ENCODE measurements around the gene TSSK2.

Gene TSSK2

GRCh38 chr22:19176175-19176643, 45.1 kb downstream of the TSSK2 start:
- Histone ChIP-seq H3K4me1 (ENCODE audit: control insufficient read depth, insufficient read depth, low read length) (peaks cover 54% of the 10 kb centered on the region), H3K36me3 (ENCODE audit: insufficient read depth, low read length) (peaks cover 14% of the 10 kb centered on the region), H3K27me3 (ENCODE audit: control insufficient read depth, insufficient read depth, low read length) (no peaks in the 10 kb centered on the region), H3K4me3 (ENCODE audit: low read length) (no peak overlapping the region), H3K9me3 (replicated peaks; ENCODE audit: low read length) (no peaks in the 10 kb centered on the region), H3K4me2 (ENCODE audit: low read length) (peak overlapping the region; percentile 92), H3K9ac (ENCODE audit: low read depth, low read length) (no peak overlapping the region)

- Histone ChIP-seq H3K27me3 (ENCODE audit: control insufficient read depth, insufficient read depth, low read length) (no peaks in the 10 kb centered on the region), H3K36me3 (ENCODE audit: insufficient read depth, low read length) (peaks cover 14% of the 10 kb centered on the region), H3K4me2 (ENCODE audit: low read length) (peak overlapping the region; percentile 92), H3K4me1 (ENCODE audit: control insufficient read depth, insufficient read depth, low read length) (peaks cover 54% of the 10 kb centered on the region), H3K9ac (ENCODE audit: low read depth, low read length) (peak overlapping the region; percentile 87), H3K4me3 (ENCODE audit: low read length) (peak overlapping the region; percentile 96), H3K9me3 (replicated peaks; ENCODE audit: low read length) (no peaks in the 10 kb centered on the region)
Measured at GRCh38 chr22:19176732-19177131, 45.6 kb downstream of the TSSK2 start.

GRCh38 chr22:19177164-19178064, 46.3 kb downstream of the TSSK2 start:
- Histone ChIP-seq H3K4me1 (ENCODE audit: control insufficient read depth, insufficient read depth, low read length) (peaks cover 50% of the 10 kb centered on the region), H3K27me3 (ENCODE audit: control insufficient read depth, insufficient read depth, low read length) (no peaks in the 10 kb centered on the region), H3K9me3 (replicated peaks; ENCODE audit: low read length) (no peaks in the 10 kb centered on the region), H3K36me3 (ENCODE audit: insufficient read depth, low read length) (peaks cover 14% of the 10 kb centered on the region), H3K4me2 (ENCODE audit: low read length) (peak overlapping the region; percentile 92), H3K4me3 (ENCODE audit: low read length) (peak overlapping the region; percentile 96), H3K9ac (ENCODE audit: low read depth, low read length) (peak overlapping the region; percentile 87)

- Histone ChIP-seq H3K9me3 (replicated peaks; ENCODE audit: low read length) (no peaks in the 10 kb centered on the region), H3K27me3 (ENCODE audit: control insufficient read depth, insufficient read depth, low read length) (no peaks in the 10 kb centered on the region), H3K4me3 (ENCODE audit: low read length) (peak overlapping the region; percentile 96), H3K9ac (ENCODE audit: low read depth, low read length) (peak overlapping the region; percentile 87), H3K4me2 (ENCODE audit: low read length) (peak overlapping the region; percentile 92), H3K4me1 (ENCODE audit: control insufficient read depth, insufficient read depth, low read length) (peaks cover 42% of the 10 kb centered on the region), H3K36me3 (ENCODE audit: insufficient read depth, low read length) (peaks cover 14% of the 10 kb centered on the region)
Measured at GRCh38 chr22:19178065-19178656, 47.1 kb downstream of the TSSK2 start.

- Histone ChIP-seq H3K9me3 (replicated peaks; ENCODE audit: low read length) (no peaks in the 10 kb centered on the region), H3K4me2 (ENCODE audit: low read length) (peak within 1 kb of the TSS; percentile 92), H3K36me3 (ENCODE audit: insufficient read depth, low read length) (peaks cover 14% of the 10 kb centered on the region), H3K27me3 (ENCODE audit: control insufficient read depth, insufficient read depth, low read length) (no peaks in the 10 kb centered on the region), H3K9ac (ENCODE audit: low read depth, low read length) (peak within 1 kb of the TSS; percentile 87), H3K4me3 (ENCODE audit: low read length) (peak within 1 kb of the TSS; percentile 96), H3K4me1 (ENCODE audit: control insufficient read depth, insufficient read depth, low read length) (peaks cover 37% of the 10 kb centered on the region)
Measured at GRCh38 chr22:19178657-19179496, 47.8 kb downstream of the TSSK2 start, which contains the start of gene SLC25A1. TSS of gene SLC25A1 (minus strand) at chr22:19178736. CDS start at chr22:19178673, 63 bp downstream.

- peak overlapping the region; percentile 60 for H3K9ac ChIP-seq (ENCODE audit: low read depth, low read length)
Measured at GRCh38 chr22:19179497-19180048, 48.5 kb downstream of the TSSK2 start.

GRCh38 chr22:19180234-19180633, 49.1 kb downstream of the TSSK2 start:
- Histone ChIP-seq H3K36me3 (ENCODE audit: insufficient read depth, low read length) (peaks cover 14% of the 10 kb centered on the region), H3K4me2 (ENCODE audit: low read length) (no peak overlapping the region), H3K4me3 (ENCODE audit: low read length) (no peak overlapping the region), H3K9ac (ENCODE audit: low read depth, low read length) (no peak overlapping the region), H3K9me3 (replicated peaks; ENCODE audit: low read length) (no peaks in the 10 kb centered on the region), H3K4me1 (ENCODE audit: control insufficient read depth, insufficient read depth, low read length) (peaks cover 25% of the 10 kb centered on the region), H3K27me3 (ENCODE audit: control insufficient read depth, insufficient read depth, low read length) (no peaks in the 10 kb centered on the region)

More at GRCh38 chr22:19179497-19180048, 48.5 kb downstream of the TSSK2 start:
- Histone ChIP-seq H3K27me3 (ENCODE audit: control insufficient read depth, insufficient read depth, low read length) (no peaks in the 10 kb centered on the region), H3K36me3 (ENCODE audit: insufficient read depth, low read length) (peaks cover 14% of the 10 kb centered on the region), H3K4me3 (ENCODE audit: low read length) (peak overlapping the region; percentile 96), H3K9me3 (replicated peaks; ENCODE audit: low read length) (no peaks in the 10 kb centered on the region), H3K4me2 (ENCODE audit: low read length) (peak overlapping the region; percentile 92), H3K4me1 (ENCODE audit: control insufficient read depth, insufficient read depth, low read length) (peaks cover 31% of the 10 kb centered on the region)

GRCh38 chr22:19180740-19181410, 49.8 kb downstream of the TSSK2 start:
- Histone ChIP-seq H3K9ac (ENCODE audit: low read depth, low read length) (no peak overlapping the region), H3K36me3 (ENCODE audit: insufficient read depth, low read length) (peaks cover 11% of the 10 kb centered on the region), H3K4me1 (ENCODE audit: control insufficient read depth, insufficient read depth, low read length) (peaks cover 25% of the 10 kb centered on the region), H3K9me3 (replicated peaks; ENCODE audit: low read length) (no peaks in the 10 kb centered on the region), H3K4me2 (ENCODE audit: low read length) (no peak overlapping the region), H3K4me3 (ENCODE audit: low read length) (no peak overlapping the region), H3K27me3 (ENCODE audit: control insufficient read depth, insufficient read depth, low read length) (no peaks in the 10 kb centered on the region)

GRCh38 chr22:19181786-19182471, 50.8 kb downstream of the TSSK2 start:
- Histone ChIP-seq H3K27me3 (ENCODE audit: control insufficient read depth, insufficient read depth, low read length) (no peaks in the 10 kb centered on the region), H3K4me1 (ENCODE audit: control insufficient read depth, insufficient read depth, low read length) (peaks cover 18% of the 10 kb centered on the region), H3K4me2 (ENCODE audit: low read length) (no peak overlapping the region), H3K9ac (ENCODE audit: low read depth, low read length) (no peak overlapping the region), H3K4me3 (ENCODE audit: low read length) (no peak overlapping the region), H3K36me3 (ENCODE audit: insufficient read depth, low read length) (peaks cover 1% of the 10 kb centered on the region), H3K9me3 (replicated peaks; ENCODE audit: low read length) (no peaks in the 10 kb centered on the region)
